CD4-positive, alpha-beta T cell (primary cell): Measurements from ENCODE around the gene PAMR1. TPM values are rescaled to one million over a fixed set of nuclear protein-coding genes. Genes with fewer than 3 reads are reported as not detected.

ENCODE experiments used
- ATAC-seq: fragments of 200-7000 bp; cut with Tn5 transposase; one replicate; pipeline ENCODE4 v1.10.0; 2022; ENCODE audit warnings: mild to moderate bottlenecking; ENCODE audit not compliant: poor library complexity
- CTCF ChIA-PET: fragments of 350-600 bp; sonication (Branson Sonifier 250); formaldehyde crosslinking; loops from one replicate; lab custom pipeline; 2021; ENCODE audit warnings: antibody characterized with exemption, inconsistent platforms; lab: Charles Lee
- POLR2A ChIA-PET: fragments of 350-600 bp; sonication (Branson Sonifier 250); formaldehyde crosslinking; loops from one replicate; lab custom pipeline; 2021; ENCODE audit warnings: antibody characterized with exemption, inconsistent platforms; lab: Charles Lee
- DNase-seq, 14 experiments: peaks; one replicate each; pipeline ENCODE4 v3.0.0-alpha.2; 2013 to 2020; ENCODE audit warnings: mixed read lengths in 2 of 14
- H3K27ac ChIP-seq, 2 donors: one replicate each; pipeline versions ENCODE4 v1.5.1 to v1.7.0; 2013; ENCODE audit warnings: low read length in 2 of 2, low read depth in 1 of 2, mild to moderate bottlenecking in 1 of 2
- H3K27me3 ChIP-seq, 2 experiments: 1 replicate in 1 of 2; 2 replicates in 1 of 2; pipeline versions ENCODE4 v1.6.1 to v1.7.0; 2013; ENCODE audit warnings: low read length in 2 of 2, control low read depth in 1 of 2, mild to moderate bottlenecking in 1 of 2, moderate library complexity in 1 of 2; ENCODE audit not compliant: insufficient read depth in 2 of 2, control insufficient read depth in 1 of 2
- H3K36me3 ChIP-seq: one replicate; pipeline ENCODE4 v1.6.1; 2013; ENCODE audit warnings: low read length, control low read depth; ENCODE audit not compliant: insufficient read depth
- H3K4me1 ChIP-seq: one replicate; pipeline ENCODE4 v1.6.1; 2013; ENCODE audit warnings: low read length, control low read depth; ENCODE audit not compliant: insufficient read depth
- H3K4me3 ChIP-seq: one replicate; pipeline ENCODE4 v1.5.1; 2013; ENCODE audit warnings: mild to moderate bottlenecking, low read length, moderate library complexity
- H3K9me3 ChIP-seq, 2 experiments: 1 replicate in 1 of 2; 2 replicates in 1 of 2; pipeline versions ENCODE4 v1.6.1 to v1.7.0; 2013; ENCODE audit warnings: low read length in 2 of 2, mild to moderate bottlenecking in 2 of 2, control low read depth in 1 of 2, moderate library complexity in 1 of 2; ENCODE audit not compliant: control insufficient read depth in 1 of 2, insufficient read depth in 1 of 2
- H3K27ac Mint-ChIP-seq: one replicate; pipeline ENCODE4 v1.8.0; 2020; ENCODE audit warnings: mixed read lengths
- H3K27me3 Mint-ChIP-seq: one replicate; pipeline ENCODE4 v1.8.0; 2021; ENCODE audit warnings: mixed read lengths
- H3K36me3 Mint-ChIP-seq: one replicate; pipeline ENCODE4 v1.8.0; 2021; ENCODE audit warnings: low read depth, mixed read lengths
- H3K4me1 Mint-ChIP-seq: one replicate; pipeline ENCODE4 v1.8.0; 2021; ENCODE audit warnings: low read depth, mixed read lengths
- H3K4me3 Mint-ChIP-seq: one replicate; pipeline ENCODE4 v1.8.0; 2020; ENCODE audit warnings: mild to moderate bottlenecking, mixed read lengths
- H3K9me3 Mint-ChIP-seq: one replicate; pipeline ENCODE4 v1.8.0; 2020; ENCODE audit warnings: mixed read lengths
- CTCF ChIP-seq: fragments of 200-600 bp; IDR thresholded peaks from one replicate; pipeline ENCODE4 v1.8.0; 2022; ENCODE audit warnings: antibody characterized with exemption, mild to moderate bottlenecking
- intact Hi-C, 2 experiments: fragments of 100-400 bp; cut with DNase I in 1 of 2; cut with micrococcal nuclease in 1 of 2; formaldehyde crosslinking; loops; one replicate each; pipeline versions ENCODE4 v1.15.1 to v1.9.0; 2023 to 2025; cut with DNase I, micrococcal nuclease
- total RNA-seq, 174 experiments: library from RNA in 2 of 174; stranded (reverse) in 2 of 174; gene quantifications; one replicate each; pipeline ENCODE4 v1.2.3 and lab custom pipeline; 2021 to 2026

Gene PAMR1
- total RNA-seq, 2 experiments from 2014 or later = not detected

GRCh38 chr11:35461917-35462538 lies 63.4 kb downstream of the PAMR1 start:
- Mint-ChIP-seq H3K4me3 (no peak overlapping the region), H3K27me3 (peaks cover 54% of the 10 kb centered on the region), H3K4me1 (no peaks in the 10 kb centered on the region), H3K27ac (no peak overlapping the region), H3K9me3 (no peaks in the 10 kb centered on the region), H3K36me3 (no peaks in the 10 kb centered on the region)
- H3K4me3 ChIP-seq = no peak overlapping the region
- H3K27ac ChIP-seq = no peak overlapping the region
- CTCF ChIA-PET = no interaction called here
- POLR2A ChIA-PET = no interaction called here
- H3K9me3 ChIP-seq = no peaks in the 10 kb centered on the region
- peaks cover 0 to 3% of the 10 kb centered on the region in 2 experiments for H3K27me3 ChIP-seq
- ATAC-seq (no peak), DNase-seq (no peak)
- no peaks in the 10 kb centered on the region for H3K36me3 ChIP-seq
- intact Hi-C loops = no loop called here
- H3K4me1 ChIP-seq = no peaks in the 10 kb centered on the region
- no peak for TF ChIP-seq CTCF

GRCh38 chr11:35459489-35459888 lies 65.9 kb downstream of the PAMR1 start:
- Histone ChIP-seq H3K27me3 (peaks cover 0 to 5% of the 10 kb centered on the region in 2 experiments), H3K4me3 (no peak overlapping the region), H3K36me3 (no peaks in the 10 kb centered on the region), H3K4me1 (no peaks in the 10 kb centered on the region), H3K9me3 (no peaks in the 10 kb centered on the region), H3K27ac (no peak overlapping the region)
- intact Hi-C loops = no loop called here
- H3K36me3 Mint-ChIP-seq = no peaks in the 10 kb centered on the region
- ChIA-PET POLR2A (no interaction called here), CTCF (no interaction called here)
- no peak overlapping the region for H3K27ac Mint-ChIP-seq
- peaks cover 48% of the 10 kb centered on the region for H3K27me3 Mint-ChIP-seq
- H3K9me3 Mint-ChIP-seq = no peaks in the 10 kb centered on the region
- TF ChIP-seq CTCF = no peak
- ATAC-seq = no peak
- H3K4me3 Mint-ChIP-seq = no peak overlapping the region
- H3K4me1 Mint-ChIP-seq = no peaks in the 10 kb centered on the region
- no peak for DNase-seq

- no peaks in the 10 kb centered on the region for H3K9me3 ChIP-seq
- TF ChIP-seq CTCF = no peak
- Mint-ChIP-seq H3K27ac (no peak overlapping the region), H3K36me3 (no peaks in the 10 kb centered on the region), H3K9me3 (no peaks in the 10 kb centered on the region), H3K4me3 (no peak overlapping the region), H3K4me1 (no peaks in the 10 kb centered on the region), H3K27me3 (peaks cover 44% of the 10 kb centered on the region)
- no peak overlapping the region for H3K27ac ChIP-seq
- H3K4me3 ChIP-seq = no peak overlapping the region
- H3K4me1 ChIP-seq = no peaks in the 10 kb centered on the region
- ChIA-PET POLR2A (no interaction called here), CTCF (interaction anchor here (0.9 kb wide), 1 partner anchor 23 kb away, joined by 3 read pairs; no protein-coding TSS in a partner anchor)
- intact Hi-C loops = no loop called here
- DNase-seq (no peak), ATAC-seq (no peak)
- H3K36me3 ChIP-seq = no peaks in the 10 kb centered on the region
- H3K27me3 ChIP-seq = peaks cover 0 to 5% of the 10 kb centered on the region in 2 experiments
Measured at GRCh38 chr11:35458846-35459245, 66.6 kb downstream of the PAMR1 start.
